CD4-positive, CD25-positive, alpha-beta regulatory T cell (primary cell): ENCODE data around the gene IKZF3. TPM values are rescaled to one million over a fixed set of nuclear protein-coding genes. Genes with fewer than 3 reads are reported as not detected.
A peak's percentile ranks its signal among the peaks of the same experiment; 100 is the strongest.

Experiments
- ATAC-seq, 2 donors: fragments of 150-1000 bp; cut with Tn5 transposase; one replicate each; pipeline ENCODE4 v1.10.0; 2021; ENCODE audit warnings: low read depth in 2 of 2, moderate number of reproducible peaks in 2 of 2, moderate library complexity in 1 of 2
- DNase-seq, 3 donors: peaks; one replicate each; pipeline versions ENCODE4 v3.0.0 to v3.0.0-alpha.2; 2012 to 2022; ENCODE audit warnings: mixed read lengths in 1 of 3
- H3K27ac ChIP-seq: one replicate; pipeline ENCODE4 v1.7.0; 2013; ENCODE audit warnings: mild to moderate bottlenecking, low read length; ENCODE audit not compliant: insufficient read depth, poor library complexity, severe bottlenecking
- H3K27me3 ChIP-seq: one replicate; pipeline ENCODE4 v1.7.0; 2013; ENCODE audit warnings: low read length; ENCODE audit not compliant: control insufficient read depth, insufficient read depth
- H3K36me3 ChIP-seq: one replicate; pipeline ENCODE4 v1.7.0; 2013; ENCODE audit warnings: mild to moderate bottlenecking, low read length, moderate library complexity; ENCODE audit not compliant: control insufficient read depth, insufficient read depth
- H3K4me1 ChIP-seq: 2 replicates; pipeline ENCODE4 v1.7.0; 2013; ENCODE audit warnings: mild to moderate bottlenecking, low read length; ENCODE audit not compliant: insufficient read depth, control insufficient read depth, poor library complexity, severe bottlenecking
- H3K4me3 ChIP-seq: one replicate; pipeline ENCODE4 v1.7.0; 2013; ENCODE audit warnings: low read depth, mild to moderate bottlenecking, low read length, moderate library complexity
- H3K9me3 ChIP-seq, 2 experiments: 1 replicate in 1 of 2; 2 replicates in 1 of 2; pipeline ENCODE4 v1.7.0; 2013; ENCODE audit warnings: low read length in 2 of 2, mild to moderate bottlenecking in 1 of 2, moderate library complexity in 1 of 2; ENCODE audit not compliant: control insufficient read depth in 2 of 2
- H3K27ac Mint-ChIP-seq, 3 donors: one replicate each; pipeline ENCODE4 v1.8.0; 2020 to 2022; ENCODE audit warnings: mild to moderate bottlenecking in 3 of 3, mixed read lengths in 3 of 3, moderate library complexity in 2 of 3
- H3K27me3 Mint-ChIP-seq: one replicate; pipeline ENCODE4 v1.8.0; 2022; ENCODE audit warnings: mild to moderate bottlenecking, mixed read lengths
- H3K36me3 Mint-ChIP-seq: one replicate; pipeline ENCODE4 v1.8.0; 2020; ENCODE audit warnings: mixed read lengths
- H3K4me1 Mint-ChIP-seq, 4 donors: one replicate each; pipeline ENCODE4 v1.8.0; 2020 to 2022; ENCODE audit warnings: mixed read lengths in 4 of 4, mild to moderate bottlenecking in 1 of 4
- H3K4me3 Mint-ChIP-seq, 4 donors: one replicate each; pipeline ENCODE4 v1.8.0; 2020 to 2022; ENCODE audit warnings: mild to moderate bottlenecking in 4 of 4, mixed read lengths in 4 of 4, moderate library complexity in 3 of 4
- H3K9me3 Mint-ChIP-seq, 7 donors: one replicate each; pipeline ENCODE4 v1.8.0; 2020 to 2022; ENCODE audit warnings: mixed read lengths in 7 of 7, mild to moderate bottlenecking in 3 of 7, moderate library complexity in 2 of 7
- polyA plus RNA-seq, 4 donors: library from polyadenylated mRNA; unstranded; fragments of 300-500 nt; fragmentation: Illumina TruSeq; gene quantifications; one replicate each; pipeline ENCODE4 v1.2.3, GENCODE V29; 2021
- total RNA-seq: library from RNA; stranded (reverse); gene quantifications from one replicate; pipeline ENCODE4 v1.2.3, GENCODE V29; 2022

IKZF3 gene
- total and polyA plus RNA-seq, 5 donors from 2014 or later, result 30.4 to 146 (median 36.4) TPM

GRCh38 chr17:39787743-39788484 is 76.2 kb downstream of the IKZF3 start:
- no peak overlapping the region for H3K27ac ChIP-seq
- H3K4me3 Mint-ChIP-seq, result peak overlapping the region; percentile 34 to 78 (median 50)

GRCh38 chr17:39787041-39787440 is 77.1 kb downstream of the IKZF3 start:
- Histone ChIP-seq H3K4me1 (peaks cover 66% of the 10 kb centered on the region), H3K36me3 (peaks cover 30% of the 10 kb centered on the region), H3K27me3 (no peaks in the 10 kb centered on the region), H3K27ac (no peak overlapping the region), H3K9me3 (no peaks in the 10 kb centered on the region), H3K4me3 (peak overlapping the region; percentile 22)
- peaks cover 0 to 4% (median 0%) of the 10 kb centered on the region in 7 donors for H3K9me3 Mint-ChIP-seq
- peak overlapping the region in 2 of 3 donors; percentile 19 to 22 for H3K27ac Mint-ChIP-seq
- DNase-seq (no peak), ATAC-seq (no peak)
- H3K4me1 Mint-ChIP-seq, result peaks cover 34 to 78% (median 63%) of the 10 kb centered on the region in 4 donors
- H3K36me3 Mint-ChIP-seq, result peaks cover 60% of the 10 kb centered on the region
- H3K4me3 Mint-ChIP-seq, result peak overlapping the region; percentile 11 to 78 (median 42)
- H3K27me3 Mint-ChIP-seq, result no peaks in the 10 kb centered on the region

More at GRCh38 chr17:39787743-39788484, 76.2 kb downstream of the IKZF3 start:
- H3K36me3 ChIP-seq, result peaks cover 27% of the 10 kb centered on the region
- no peaks in the 10 kb centered on the region for H3K27me3 ChIP-seq
- Mint-ChIP-seq H3K9me3 (peaks cover 0 to 3% (median 0%) of the 10 kb centered on the region in 7 donors), H3K36me3 (peaks cover 54% of the 10 kb centered on the region), H3K4me1 (peaks cover 28 to 79% (median 63%) of the 10 kb centered on the region in 4 donors), H3K27me3 (no peaks in the 10 kb centered on the region), H3K27ac (peak overlapping the region; percentile 19 to 75 (median 48))
- H3K9me3 ChIP-seq, result no peaks in the 10 kb centered on the region
- no peak for DNase-seq
- H3K4me3 ChIP-seq, result peak overlapping the region; percentile 22
- peaks cover 66% of the 10 kb centered on the region for H3K4me1 ChIP-seq
- ATAC-seq, result no peak

- H3K4me3 Mint-ChIP-seq, result peak overlapping the region in 3 of 4 donors; percentile 3 to 66 (median 6)
- H3K9me3 Mint-ChIP-seq, result peaks cover 0 to 4% (median 0%) of the 10 kb centered on the region in 7 donors
- DNase-seq, result no peak
- Histone ChIP-seq H3K36me3 (peaks cover 27% of the 10 kb centered on the region), H3K27me3 (no peaks in the 10 kb centered on the region), H3K9me3 (no peaks in the 10 kb centered on the region), H3K27ac (peak overlapping the region; percentile 44), H3K4me3 (no peak overlapping the region), H3K4me1 (peaks cover 77% of the 10 kb centered on the region)
- no peaks in the 10 kb centered on the region for H3K27me3 Mint-ChIP-seq
- peak overlapping the region; percentile 13 to 89 (median 45) for H3K27ac Mint-ChIP-seq
- ATAC-seq, result no peak
- H3K4me1 Mint-ChIP-seq, result peaks cover 40 to 89% (median 68%) of the 10 kb centered on the region in 4 donors
- H3K36me3 Mint-ChIP-seq, result peaks cover 37% of the 10 kb centered on the region
Observed at GRCh38 chr17:39782980-39783379, 81.1 kb downstream of the IKZF3 start.

GRCh38 chr17:39782481-39782880 is 81.6 kb downstream of the IKZF3 start:
- Histone ChIP-seq H3K4me3 (no peak overlapping the region), H3K27me3 (no peaks in the 10 kb centered on the region), H3K36me3 (peaks cover 22% of the 10 kb centered on the region), H3K9me3 (no peaks in the 10 kb centered on the region), H3K4me1 (peaks cover 72% of the 10 kb centered on the region), H3K27ac (peak overlapping the region; percentile 44)
- no peak for ATAC-seq
- Mint-ChIP-seq H3K4me1 (peaks cover 38 to 89% (median 65%) of the 10 kb centered on the region in 4 donors), H3K4me3 (peak overlapping the region; percentile 13 to 70 (median 45)), H3K9me3 (peaks cover 0 to 4% (median 0%) of the 10 kb centered on the region in 7 donors), H3K27ac (peak overlapping the region in 1 of 3 donors; percentile 89), H3K36me3 (peaks cover 36% of the 10 kb centered on the region), H3K27me3 (no peaks in the 10 kb centered on the region)
- DNase-seq, result no peak

GRCh38 chr17:39781861-39782213 is 82.3 kb downstream of the IKZF3 start:
- Histone ChIP-seq H3K4me3 (peak overlapping the region; percentile 57), H3K27me3 (no peaks in the 10 kb centered on the region), H3K36me3 (peaks cover 20% of the 10 kb centered on the region), H3K9me3 (no peaks in the 10 kb centered on the region), H3K27ac (peak overlapping the region; percentile 86), H3K4me1 (peaks cover 68% of the 10 kb centered on the region)
- H3K27me3 Mint-ChIP-seq, result no peaks in the 10 kb centered on the region
- H3K27ac Mint-ChIP-seq, result peak overlapping the region; percentile 88 to 97 (median 89)
- peaks cover 0 to 4% (median 0%) of the 10 kb centered on the region in 7 donors for H3K9me3 Mint-ChIP-seq
- peak overlapping the region in 3 of 4 donors; percentile 53 to 70 (median 66) for H3K4me3 Mint-ChIP-seq
- H3K4me1 Mint-ChIP-seq, result peaks cover 32 to 83% (median 62%) of the 10 kb centered on the region in 4 donors
- ATAC-seq, result no peak
- DNase-seq, result no peak
- peaks cover 33% of the 10 kb centered on the region for H3K36me3 Mint-ChIP-seq

- H3K9me3 Mint-ChIP-seq, result peaks cover 0 to 4% (median 0%) of the 10 kb centered on the region in 7 donors
- ATAC-seq (no peak), DNase-seq (peak in 1 of 3 donors; percentile 46)
- Histone ChIP-seq H3K27me3 (no peaks in the 10 kb centered on the region), H3K27ac (peak overlapping the region; percentile 86), H3K36me3 (peaks cover 15% of the 10 kb centered on the region), H3K4me1 (peaks cover 64% of the 10 kb centered on the region), H3K9me3 (no peaks in the 10 kb centered on the region), H3K4me3 (peak overlapping the region; percentile 57)
- peaks cover 37% of the 10 kb centered on the region for H3K36me3 Mint-ChIP-seq
- H3K4me1 Mint-ChIP-seq, result peaks cover 32 to 83% (median 63%) of the 10 kb centered on the region in 4 donors
- peak overlapping the region; percentile 46 to 74 (median 60) for H3K4me3 Mint-ChIP-seq
- peak overlapping the region; percentile 74 to 97 (median 89) for H3K27ac Mint-ChIP-seq
- H3K27me3 Mint-ChIP-seq, result no peaks in the 10 kb centered on the region
Observed at GRCh38 chr17:39781031-39781860, 82.9 kb downstream of the IKZF3 start.

- Mint-ChIP-seq H3K4me3 (peak overlapping the region; percentile 90 to 100 (median 95)), H3K9me3 (peaks cover 0 to 1% (median 0%) of the 10 kb centered on the region in 7 donors), H3K4me1 (peaks cover 34 to 89% (median 66%) of the 10 kb centered on the region in 4 donors), H3K36me3 (peaks cover 33% of the 10 kb centered on the region), H3K27ac (peak overlapping the region; percentile 95 to 99 (median 99)), H3K27me3 (no peaks in the 10 kb centered on the region)
- ATAC-seq (peak; percentile 75 to 76), DNase-seq (peak in 2 of 3 donors; percentile 61 to 76)
- no peaks in the 10 kb centered on the region for H3K9me3 ChIP-seq
- peaks cover 74% of the 10 kb centered on the region for H3K4me1 ChIP-seq
- peak overlapping the region; percentile 86 for H3K27ac ChIP-seq
- H3K4me3 ChIP-seq, result peak overlapping the region; percentile 93
- peaks cover 15% of the 10 kb centered on the region for H3K36me3 ChIP-seq
- H3K27me3 ChIP-seq, result no peaks in the 10 kb centered on the region
Observed at GRCh38 chr17:39777534-39778365, 86.4 kb downstream of the IKZF3 start.
